MM.1S (cell line): ENCODE measurements around the gene COL11A2.

ENCODE experiments used
- DNase-seq: peaks from one replicate; pipeline ENCODE4 v3.0.0-alpha.2; 2015
- H2AFZ ChIP-seq: fragments of 300-600 bp; sonication (generic); 2 replicates; pipeline ENCODE4 v1.6.0; 2016; ENCODE audit warnings: antibody characterized with exemption, low read length
- H3F3A ChIP-seq: fragments of 300-600 bp; sonication (generic); 2 replicates; pipeline ENCODE4 v1.6.1; 2016; ENCODE audit warnings: mild to moderate bottlenecking, antibody characterized with exemption, low read length, moderate library complexity, mixed read lengths; ENCODE audit not compliant: insufficient read depth
- H3K27ac ChIP-seq: fragments of 300-600 bp; sonication (generic); 2 replicates; pipeline ENCODE4 v1.5.1; 2016; ENCODE audit warnings: mild to moderate bottlenecking, low read length
- H3K27me3 ChIP-seq: fragments of 300-600 bp; sonication (generic); replicated peaks from 2 replicates; pipeline ENCODE4 v1.6.0; 2016; ENCODE audit warnings: low read length; ENCODE audit not compliant: insufficient read depth
- H3K36me3 ChIP-seq: fragments of 300-600 bp; sonication (generic); replicated peaks from 2 replicates; pipeline ENCODE4 v1.6.1; 2016; ENCODE audit warnings: mild to moderate bottlenecking, low read length, mixed read lengths; ENCODE audit not compliant: insufficient read depth
- H3K4me1 ChIP-seq: fragments of 300-600 bp; sonication (generic); 2 replicates; pipeline ENCODE4 v1.6.1; 2016; ENCODE audit warnings: low read length, mixed read lengths
- H3K4me2 ChIP-seq: fragments of 300-600 bp; sonication (generic); 2 replicates; pipeline ENCODE4 v1.6.0; 2016; ENCODE audit warnings: low read depth, low read length
- H3K4me3 ChIP-seq: fragments of 300-600 bp; sonication (generic); 2 replicates; pipeline ENCODE4 v1.5.1; 2016; ENCODE audit warnings: low read length, mixed read lengths
- H3K79me2 ChIP-seq: fragments of 300-600 bp; sonication (generic); 2 replicates; pipeline ENCODE4 v1.6.1; 2016; ENCODE audit warnings: mixed run types, low read length, mixed read lengths
- H3K9ac ChIP-seq: fragments of 300-600 bp; sonication (generic); 2 replicates; pipeline ENCODE4 v1.6.1; 2016; ENCODE audit warnings: low read length, mixed read lengths
- H3K9me2 ChIP-seq: fragments of 300-600 bp; sonication (generic); replicated peaks from 2 replicates; pipeline ENCODE4 v1.6.1; 2016; ENCODE audit warnings: mild to moderate bottlenecking, low read length, mixed read lengths; ENCODE audit not compliant: insufficient read depth
- H3K9me3 ChIP-seq: fragments of 300-600 bp; sonication (generic); replicated peaks from 2 replicates; pipeline ENCODE4 v1.6.1; 2016; ENCODE audit warnings: mild to moderate bottlenecking, low read length, mixed read lengths; ENCODE audit not compliant: insufficient read depth
- H4K20me1 ChIP-seq: fragments of 300-600 bp; sonication (generic); 2 replicates; pipeline ENCODE4 v1.6.1; 2016; ENCODE audit warnings: mild to moderate bottlenecking, low read length, moderate library complexity, mixed read lengths; ENCODE audit not compliant: insufficient read depth
- CTCF ChIP-seq: fragments of 300-600 bp; sonication (generic); IDR thresholded peaks from 2 replicates; pipeline ENCODE4 v1.5.1; 2016; ENCODE audit warnings: antibody characterized with exemption, low read length, mixed read lengths
- EZH2 ChIP-seq: fragments of 300-600 bp; sonication (generic); optimal IDR thresholded peaks from 2 replicates; pipeline ENCODE3; 2017; ENCODE audit warnings: low read depth, mild to moderate bottlenecking, antibody characterized with exemption, low read length, mixed read lengths
- EZH2phosphoT487 ChIP-seq: fragments of 300-600 bp; sonication (generic); IDR thresholded peaks from 2 replicates; pipeline ENCODE4 v1.6.1; 2018; ENCODE audit warnings: antibody characterized with exemption, low read length

The COL11A2 gene

GRCh38 chr6:33201935-33202334 lies 9.7 kb upstream of the COL11A2 start:
- Histone ChIP-seq H3F3A (peaks cover 17% of the 10 kb centered on the region), H3K9ac (peak overlapping the region; percentile 97; the same call in 1 of the 2 replicates), H3K9me3 (no peaks in the 10 kb centered on the region), H3K4me3 (peak overlapping the region; percentile 96), H3K27ac (no peak overlapping the region), H4K20me1 (no peaks in the 10 kb centered on the region), H3K9me2 (no peaks in the 10 kb centered on the region), H3K4me1 (peaks cover 35% of the 10 kb centered on the region), H3K36me3 (no peaks in the 10 kb centered on the region), H3K79me2 (peaks cover 46% of the 10 kb centered on the region), H3K4me2 (peak overlapping the region; percentile 100), H3K27me3 (no peaks in the 10 kb centered on the region), H2AFZ (no peak overlapping the region)
- TF ChIP-seq EZH2 (no peak), CTCF (no peak), EZH2phosphoT487 (no peak)
- no peak for DNase-seq

- Histone ChIP-seq H3K4me1 (peaks cover 35% of the 10 kb centered on the region), H3K27me3 (no peaks in the 10 kb centered on the region), H3F3A (peaks cover 11% of the 10 kb centered on the region), H3K9me3 (no peaks in the 10 kb centered on the region), H3K9me2 (no peaks in the 10 kb centered on the region), H3K9ac (peak overlapping the region; percentile 97), H2AFZ (peak overlapping the region; percentile 91), H3K4me2 (peak overlapping the region; percentile 100), H4K20me1 (no peaks in the 10 kb centered on the region), H3K4me3 (peak overlapping the region; percentile 96), H3K36me3 (no peaks in the 10 kb centered on the region; the same call in 1 of the 2 replicates), H3K27ac (peak overlapping the region; percentile 82; the same call in 1 of the 2 replicates), H3K79me2 (peaks cover 47% of the 10 kb centered on the region)
- no peak for DNase-seq
- TF ChIP-seq EZH2 (no peak), CTCF (peak; percentile 9; the same call in 1 of the 2 replicates)
Measured at GRCh38 chr6:33201147-33201545, 8.9 kb upstream of the COL11A2 start.

- no peaks in the 10 kb centered on the region for H3K9me2 ChIP-seq
- no peaks in the 10 kb centered on the region for H3K27me3 ChIP-seq
- H3F3A ChIP-seq = peaks cover 6% of the 10 kb centered on the region
- TF ChIP-seq EZH2phosphoT487 (no peak), CTCF (no peak), EZH2 (no peak)
- peaks cover 29% of the 10 kb centered on the region for H3K4me1 ChIP-seq
- H3K9me3 ChIP-seq = no peaks in the 10 kb centered on the region
- peak within 1 kb of the TSS; percentile 100 for H3K4me2 ChIP-seq
- H2AFZ ChIP-seq = peak within 1 kb of the TSS; percentile 91
- peak; percentile 97 for DNase-seq
- H3K4me3 ChIP-seq = peak within 1 kb of the TSS; percentile 96
- no peaks in the 10 kb centered on the region; the same call in 1 of the 2 replicates for H3K36me3 ChIP-seq
- H3K79me2 ChIP-seq = peaks cover 47% of the 10 kb centered on the region
- H3K9ac ChIP-seq = peak within 1 kb of the TSS; percentile 97
- no peaks in the 10 kb centered on the region for H4K20me1 ChIP-seq
- peak within 1 kb of the TSS; percentile 82 for H3K27ac ChIP-seq
Measured at GRCh38 chr6:33200219-33201146, 8.2 kb upstream of the COL11A2 start, which contains the start of the genes RXRB and SLC39A7. TSS of gene RXRB (minus strand) at chr6:33200665. CDS start at chr6:33200476, 189 bp downstream. TSS of gene SLC39A7 (plus strand) at chr6:33200867. CDS start at chr6:33201246, 379 bp downstream.
